Hematopoietic multipotent progenitor cell treated with erythropoietin and hydrocortisone succinate and interleukin-3 and kit ligand, for 15 days (in vitro differentiated cells): ENCODE data around the gene DNAI2.

Experiments
- DNase-seq: peaks from one replicate; pipeline ENCODE4 v3.0.0-alpha.2; 2015; ENCODE audit warnings: low spot score

The DNAI2 gene

DNA sequence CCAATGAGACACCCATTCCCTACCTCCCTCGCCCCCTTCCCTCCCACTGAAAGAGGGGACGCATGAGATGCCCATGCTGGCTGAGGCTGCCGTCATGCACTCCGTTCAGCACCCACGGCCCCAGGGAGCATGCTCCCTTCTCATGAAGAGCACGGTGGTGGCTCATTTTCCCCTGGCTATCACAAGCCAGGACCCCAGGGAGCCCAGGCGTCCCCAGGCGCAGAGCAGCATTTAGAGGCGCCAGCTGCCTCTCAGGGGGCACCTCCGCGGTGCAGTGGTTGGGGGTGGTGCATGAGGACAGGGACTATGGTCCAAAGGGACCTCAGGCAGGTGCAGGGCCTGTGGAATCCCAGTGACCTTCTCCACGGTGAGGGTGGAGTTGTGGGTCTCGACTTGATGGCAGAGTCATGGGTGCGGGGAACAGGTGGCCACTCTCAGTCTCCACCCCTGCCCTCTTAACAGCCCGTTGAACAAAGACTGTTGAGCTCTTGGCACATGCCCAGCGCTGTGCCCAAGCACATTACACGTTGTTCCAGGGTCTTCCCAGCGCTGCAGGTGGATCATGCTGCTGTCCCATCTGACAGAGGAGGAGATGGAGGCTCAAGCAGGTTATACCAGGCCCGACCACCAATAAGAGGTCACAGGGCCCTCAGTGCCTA, 65.6 kb downstream of the DNAI2 start:
- no peak for DNase-seq

GRCh38 chr17:74340470-74341023, 66.5 kb downstream of the DNAI2 start:
- DNase-seq = no peak

DNA sequence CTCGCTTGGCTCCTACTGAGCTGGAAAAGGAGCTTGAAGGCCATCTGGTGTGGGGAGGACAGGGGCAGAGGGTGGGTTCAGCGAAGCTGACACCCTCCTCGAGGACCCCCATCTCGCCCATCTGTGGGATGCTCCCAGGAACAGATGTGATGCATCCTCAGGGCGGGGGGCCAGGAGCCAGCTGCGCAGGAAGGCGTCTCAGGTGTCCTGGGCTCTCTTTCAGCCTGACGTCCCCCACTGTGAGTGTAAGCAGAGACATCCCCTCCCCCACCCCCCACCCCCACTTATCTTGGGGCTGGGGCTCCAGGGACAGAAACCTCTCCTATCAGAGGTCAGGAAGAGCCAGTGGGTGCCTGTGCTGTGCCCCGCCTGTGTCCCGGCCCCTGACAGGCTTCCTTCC, 68.2 kb downstream of the DNAI2 start:
- no peak for DNase-seq

GRCh38 chr17:74343121-74343520, 69.1 kb downstream of the DNAI2 start:
- no peak for DNase-seq

DNA sequence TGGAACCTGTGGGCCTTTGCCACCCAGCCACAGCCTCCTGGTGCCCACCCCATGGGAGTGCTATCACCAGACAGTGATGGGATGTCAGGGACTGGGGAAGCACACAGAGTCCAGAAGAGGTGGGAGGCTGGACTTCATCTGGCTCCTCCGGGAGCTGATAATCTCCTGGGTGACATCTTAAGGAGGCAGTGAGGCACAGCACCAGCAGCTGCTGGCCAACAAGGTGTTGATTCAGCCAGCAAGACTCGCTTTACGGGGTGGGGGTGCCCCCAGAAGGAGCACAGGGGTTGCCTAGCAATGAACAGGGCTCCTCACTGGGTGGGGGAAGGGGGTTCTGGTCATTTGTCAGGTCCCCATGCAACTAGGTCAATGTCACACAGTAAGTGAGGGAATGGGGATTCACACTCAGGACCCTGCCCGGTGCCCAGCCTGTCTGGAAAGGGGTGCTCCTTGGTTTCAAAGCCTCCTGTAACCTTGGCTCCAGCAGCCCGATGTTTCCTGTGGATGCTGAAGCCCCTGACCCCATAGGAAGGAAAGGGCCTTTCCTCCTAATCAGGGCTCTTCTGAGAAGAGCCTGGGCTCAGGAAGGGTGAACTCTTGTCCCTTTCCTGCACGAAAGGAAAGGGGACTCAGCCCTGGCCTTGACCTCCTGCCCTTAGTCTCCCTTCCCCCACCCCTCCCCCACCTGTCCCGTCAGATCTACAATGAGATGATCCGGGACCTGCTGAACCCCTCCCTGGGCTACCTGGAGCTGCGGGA, 69.7 kb downstream of the DNAI2 start:
- no peak for DNase-seq

- DNase-seq = no peak
These were observed 70.6 kb downstream of the DNAI2 start for GRCh38 chr17:74344658-74345057.

DNA sequence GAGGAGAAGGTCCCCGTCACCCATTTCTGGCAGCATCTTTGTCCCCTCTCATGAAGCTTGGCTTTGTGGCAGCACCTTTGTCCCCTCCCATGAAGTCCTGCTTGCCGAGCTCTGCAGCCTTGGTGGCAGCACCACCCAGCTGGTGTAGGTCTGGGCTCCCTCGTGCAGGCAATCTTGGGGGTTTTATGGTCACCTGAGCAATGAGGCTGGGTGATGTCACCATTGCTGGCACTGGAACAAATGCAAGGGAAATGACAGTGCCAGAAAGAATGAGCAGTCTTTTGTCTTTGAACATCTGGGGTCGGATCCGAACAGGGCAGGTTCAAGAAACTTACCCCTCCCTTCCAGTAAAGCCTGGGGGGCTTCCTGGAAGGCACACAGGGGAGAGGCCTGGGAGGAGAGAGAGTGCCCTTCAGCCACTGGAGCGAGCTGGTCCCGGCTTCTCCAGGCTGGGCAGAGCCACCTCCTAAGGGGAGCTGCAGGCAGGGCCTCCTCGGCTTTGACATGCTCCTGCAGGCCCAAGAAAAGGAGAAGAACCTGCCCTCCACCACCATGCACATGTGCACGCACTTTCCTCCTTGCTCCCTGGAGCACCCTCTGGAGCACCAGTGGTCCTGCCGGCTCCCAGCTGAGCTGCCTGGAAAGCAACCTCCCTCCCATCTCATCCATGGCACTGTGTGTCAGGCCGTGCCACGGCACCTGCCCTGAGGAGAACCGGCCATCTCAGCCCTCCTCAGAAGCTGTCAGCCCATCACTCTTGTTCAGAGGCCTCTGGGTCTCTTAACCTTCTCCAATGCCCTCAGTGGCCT, 71.6 kb downstream of the DNAI2 start:
- no peak for DNase-seq

- DNase-seq = no peak
These were observed 73.6 kb downstream of the DNAI2 start for GRCh38 chr17:74347646-74348045.

DNA sequence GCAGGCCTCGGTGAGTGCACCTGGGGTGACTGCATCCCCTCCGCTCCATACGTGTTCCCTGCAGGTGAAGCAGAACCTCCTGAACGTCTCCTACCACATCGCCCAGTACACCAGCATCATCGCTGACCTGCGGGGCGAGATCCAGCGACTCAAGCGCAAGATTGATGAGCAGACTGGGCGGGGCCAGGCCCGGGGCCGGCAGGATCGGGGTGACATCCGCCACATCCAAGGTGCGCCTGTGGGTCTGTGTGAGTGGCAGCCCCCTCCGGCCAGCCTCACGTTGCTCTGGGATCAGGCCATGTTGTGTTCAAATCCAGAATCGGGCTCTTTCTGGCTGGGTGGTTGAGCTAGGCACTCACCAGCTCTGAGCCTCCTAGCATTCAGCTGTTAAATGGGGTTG, 75.1 kb downstream of the DNAI2 start:
- no peak for DNase-seq

DNA sequence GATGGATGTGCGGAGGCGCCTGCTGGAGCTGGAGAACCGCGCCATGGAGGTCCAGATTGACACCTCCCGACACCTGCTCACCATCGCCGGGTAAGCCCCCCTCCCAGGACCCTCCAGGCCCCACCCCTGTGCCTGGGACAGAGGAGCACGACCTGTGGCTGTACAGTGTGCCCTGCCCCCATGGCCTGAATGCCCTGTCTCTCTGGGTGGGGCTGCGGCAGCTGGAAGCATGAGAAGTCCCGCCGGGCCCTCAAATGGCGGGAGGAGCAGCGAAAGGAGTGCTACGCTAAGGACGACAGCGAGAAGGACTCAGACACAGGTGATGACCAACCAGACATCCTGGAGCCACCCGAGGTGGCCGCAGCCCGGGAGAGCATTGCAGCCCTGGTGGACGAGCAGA, 76.5 kb downstream of the DNAI2 start:
- DNase-seq = no peak

GRCh38 chr17:74351552-74352210, 77.6 kb downstream of the DNAI2 start:
- no peak for DNase-seq

DNA sequence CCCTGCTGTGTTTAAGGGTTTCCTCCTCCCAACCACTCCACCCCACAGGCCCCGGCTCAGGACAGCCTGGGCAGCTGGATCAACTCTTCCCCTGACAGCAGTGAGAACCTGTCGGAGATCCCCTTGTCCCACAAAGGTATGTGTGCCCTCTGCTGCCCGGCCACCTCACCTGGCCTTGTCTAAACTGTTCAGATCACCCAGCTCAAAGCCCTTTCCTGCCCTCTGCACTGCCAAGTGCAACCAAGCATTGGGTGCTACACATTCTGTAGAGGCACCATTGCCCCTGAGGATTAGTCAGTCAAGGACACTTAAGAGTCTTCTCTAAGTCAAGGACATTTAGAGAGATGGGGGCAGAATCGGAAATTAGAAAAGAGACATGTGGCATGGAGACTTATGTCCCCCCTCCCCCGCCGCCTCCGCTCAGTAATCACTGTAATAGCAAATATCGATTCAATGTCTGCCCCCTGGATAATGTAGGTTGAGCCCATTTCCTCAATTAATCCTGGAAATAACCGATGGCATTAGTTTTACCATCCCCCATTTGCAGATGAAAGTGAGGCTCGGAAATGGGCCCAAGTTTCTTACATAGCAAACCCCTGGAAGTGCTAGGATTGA, 79.5 kb downstream of the DNAI2 start:
- no peak for DNase-seq

GRCh38 chr17:74354123-74354522, 80.1 kb downstream of the DNAI2 start:
- DNase-seq = peak; percentile 45

DNA sequence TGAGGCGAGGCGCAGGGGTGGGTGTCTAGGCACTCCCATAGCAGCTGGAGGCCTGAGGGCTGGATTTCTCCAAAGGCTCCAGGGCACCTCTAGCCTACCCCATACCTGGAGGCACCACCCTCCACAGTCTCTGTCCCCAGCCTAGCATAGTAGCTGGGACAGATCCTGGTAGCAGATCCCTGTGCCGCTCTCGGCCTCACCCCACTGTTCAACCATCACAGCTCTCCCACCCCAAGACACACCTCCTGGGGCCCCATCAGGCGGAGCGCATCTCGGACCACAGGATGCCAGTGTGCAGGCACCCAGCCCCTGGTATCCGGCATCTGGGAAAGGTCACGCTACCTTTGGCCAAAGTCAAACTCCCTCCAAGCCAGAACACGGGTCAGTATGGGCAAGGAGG, 80.5 kb downstream of the DNAI2 start:
- no peak for DNase-seq

DNA sequence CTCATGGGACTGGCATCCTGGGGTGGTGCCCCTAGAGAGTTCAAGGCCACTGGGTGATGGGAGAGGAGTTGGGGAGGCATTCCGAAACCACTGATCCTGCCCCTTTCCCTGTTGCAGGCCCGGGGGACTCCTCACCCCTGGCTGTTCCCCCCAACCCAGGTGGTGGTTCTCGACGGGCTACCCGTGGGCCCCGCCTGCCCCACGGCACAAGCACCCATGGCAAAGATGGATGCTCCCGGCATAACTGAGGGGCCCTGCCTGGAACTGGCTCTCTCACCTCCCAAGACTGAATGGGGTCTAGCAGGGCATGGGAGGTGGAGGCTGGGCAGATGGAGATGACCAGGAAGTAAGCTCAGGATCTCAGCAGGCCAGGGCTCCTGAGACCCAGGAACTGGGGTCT, 81.0 kb downstream of the DNAI2 start:
- no peak for DNase-seq

DNA sequence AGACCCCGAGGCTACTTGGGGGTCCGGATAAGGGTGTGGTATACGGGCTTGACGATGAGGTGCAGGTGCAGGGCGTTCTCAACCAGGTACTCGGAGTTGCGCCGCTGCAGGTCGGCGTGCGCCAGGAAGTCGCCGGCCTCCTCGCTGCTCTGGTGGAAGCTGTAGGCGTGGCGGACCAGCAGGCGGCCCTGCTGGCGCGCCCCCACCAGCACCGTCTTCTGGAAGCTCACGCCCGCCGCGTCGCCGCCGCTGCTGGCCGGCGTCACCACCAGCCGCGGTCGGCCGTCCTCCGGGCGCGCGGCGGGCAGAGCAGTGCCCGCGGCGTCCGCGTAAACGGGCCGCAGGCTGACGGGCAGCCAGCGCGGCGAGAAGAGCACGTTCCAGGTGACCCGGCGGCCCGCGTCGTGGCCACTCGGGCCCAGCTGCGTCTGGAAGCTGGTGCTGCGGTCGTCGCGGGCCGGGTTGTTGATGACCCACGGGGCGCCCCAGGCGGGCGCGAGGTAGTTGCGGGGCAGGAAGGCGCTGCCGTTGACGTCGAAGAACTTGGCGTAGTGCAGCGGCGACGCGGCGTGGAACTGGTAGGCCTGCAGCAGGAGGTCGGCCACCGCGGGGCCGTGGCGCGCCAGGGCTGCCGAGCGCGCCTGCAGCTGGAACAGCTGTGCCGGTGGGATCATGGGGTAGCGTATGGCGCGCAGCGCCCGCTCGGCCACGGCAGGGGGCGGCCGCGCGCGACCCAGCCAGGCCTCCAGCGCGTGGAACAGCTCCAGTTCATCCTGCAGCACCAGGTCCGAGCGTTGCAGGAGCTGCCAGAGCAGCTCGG, 82.8 kb downstream of the DNAI2 start:
- DNase-seq = no peak

DNA sequence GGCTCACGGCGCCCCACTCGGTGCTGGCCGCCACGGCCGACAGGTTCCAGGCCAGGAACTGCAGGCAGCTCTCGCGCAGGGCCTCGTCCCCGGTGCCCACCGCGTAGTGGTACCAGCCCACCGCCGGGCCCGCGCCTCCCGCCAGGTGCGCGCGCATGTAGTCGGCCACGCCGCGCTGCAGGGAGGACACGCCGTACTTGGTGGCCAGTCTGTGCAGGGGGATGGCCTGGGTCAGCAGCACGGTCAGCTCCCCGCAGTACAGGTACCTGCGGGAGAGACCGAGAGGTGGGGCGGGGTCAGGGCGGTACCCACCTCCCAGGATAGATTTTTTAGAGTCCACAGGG, 83.4 kb downstream of the DNAI2 start:
- no peak for DNase-seq

- DNase-seq = no peak
These were observed 84.7 kb downstream of the DNAI2 start for GRCh38 chr17:74358697-74359096.

GRCh38 chr17:74359916-74360315, 85.9 kb downstream of the DNAI2 start:
- no peak for DNase-seq

GRCh38 chr17:74360899-74361229, 86.8 kb downstream of the DNAI2 start:
- no peak for DNase-seq
